ENCODE measurements around the gene EXTL1. TPM values are rescaled to one million over a fixed set of nuclear protein-coding genes. Genes with fewer than 3 reads are reported as not detected.
A peak's percentile ranks its signal among the peaks of the same experiment; 100 is the strongest.

The EXTL1 gene
- total RNA-seq, 1 donor from 2014 or later, result 0.74 TPM

DNA sequence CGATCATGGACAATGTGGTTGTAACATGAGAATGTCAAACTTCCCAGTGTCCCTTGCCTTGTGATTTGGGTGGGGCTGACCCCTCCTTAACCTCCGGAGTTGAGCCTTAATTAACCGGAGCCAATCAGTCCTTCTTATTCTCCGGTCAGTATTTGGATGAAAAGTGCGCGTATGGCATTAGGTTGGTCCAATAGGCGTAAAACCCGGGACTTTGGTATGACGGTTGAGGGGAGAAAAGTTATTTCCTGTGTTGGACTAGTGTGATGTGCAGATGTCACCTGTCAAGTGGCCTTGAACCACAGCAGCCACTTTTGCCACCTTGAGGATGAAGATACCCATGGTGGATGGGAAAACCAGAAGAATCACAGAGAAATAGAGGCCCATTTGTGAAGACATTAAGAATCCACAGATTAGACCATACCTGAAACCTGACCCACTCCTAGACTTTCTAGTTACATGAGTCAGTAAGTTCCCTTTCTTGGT, 28.8 kb upstream of the EXTL1 start:
- DNase-seq (ENCODE audit: extremely low spot score in 2 of 2), result no peak
- Histone ChIP-seq H3K36me3 (peaks cover 0 to 5% of the 10 kb centered on the region in 2 donors), H3K9me3 (no peaks in the 10 kb centered on the region), H3K27ac (no peak overlapping the region), H3K4me3 (no peak overlapping the region), H3K27me3 (no peaks in the 10 kb centered on the region), H3K4me1 (peaks cover 16% of the 10 kb centered on the region)
- intact Hi-C loops (cut with DNase I), result no loop called here
- TF ChIP-seq, protein P1, sequence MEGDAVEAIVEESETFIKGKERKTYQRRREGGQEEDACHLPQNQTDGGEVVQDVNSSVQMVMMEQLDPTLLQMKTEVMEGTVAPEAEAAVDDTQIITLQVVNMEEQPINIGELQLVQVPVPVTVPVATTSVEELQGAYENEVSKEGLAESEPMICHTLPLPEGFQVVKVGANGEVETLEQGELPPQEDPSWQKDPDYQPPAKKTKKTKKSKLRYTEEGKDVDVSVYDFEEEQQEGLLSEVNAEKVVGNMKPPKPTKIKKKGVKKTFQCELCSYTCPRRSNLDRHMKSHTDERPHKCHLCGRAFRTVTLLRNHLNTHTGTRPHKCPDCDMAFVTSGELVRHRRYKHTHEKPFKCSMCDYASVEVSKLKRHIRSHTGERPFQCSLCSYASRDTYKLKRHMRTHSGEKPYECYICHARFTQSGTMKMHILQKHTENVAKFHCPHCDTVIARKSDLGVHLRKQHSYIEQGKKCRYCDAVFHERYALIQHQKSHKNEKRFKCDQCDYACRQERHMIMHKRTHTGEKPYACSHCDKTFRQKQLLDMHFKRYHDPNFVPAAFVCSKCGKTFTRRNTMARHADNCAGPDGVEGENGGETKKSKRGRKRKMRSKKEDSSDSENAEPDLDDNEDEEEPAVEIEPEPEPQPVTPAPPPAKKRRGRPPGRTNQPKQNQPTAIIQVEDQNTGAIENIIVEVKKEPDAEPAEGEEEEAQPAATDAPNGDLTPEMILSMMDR (IDR thresholded peaks at IDR 0.05), result no peak
- TF ChIP-seq POLR2A (IDR thresholded peaks at IDR 0.05) (no peak), POLR2AphosphoS5 (IDR thresholded peaks at IDR 0.05; ENCODE audit: insufficient read depth in 1 of 2, low read depth in 1 of 2) (no peak)

DNA sequence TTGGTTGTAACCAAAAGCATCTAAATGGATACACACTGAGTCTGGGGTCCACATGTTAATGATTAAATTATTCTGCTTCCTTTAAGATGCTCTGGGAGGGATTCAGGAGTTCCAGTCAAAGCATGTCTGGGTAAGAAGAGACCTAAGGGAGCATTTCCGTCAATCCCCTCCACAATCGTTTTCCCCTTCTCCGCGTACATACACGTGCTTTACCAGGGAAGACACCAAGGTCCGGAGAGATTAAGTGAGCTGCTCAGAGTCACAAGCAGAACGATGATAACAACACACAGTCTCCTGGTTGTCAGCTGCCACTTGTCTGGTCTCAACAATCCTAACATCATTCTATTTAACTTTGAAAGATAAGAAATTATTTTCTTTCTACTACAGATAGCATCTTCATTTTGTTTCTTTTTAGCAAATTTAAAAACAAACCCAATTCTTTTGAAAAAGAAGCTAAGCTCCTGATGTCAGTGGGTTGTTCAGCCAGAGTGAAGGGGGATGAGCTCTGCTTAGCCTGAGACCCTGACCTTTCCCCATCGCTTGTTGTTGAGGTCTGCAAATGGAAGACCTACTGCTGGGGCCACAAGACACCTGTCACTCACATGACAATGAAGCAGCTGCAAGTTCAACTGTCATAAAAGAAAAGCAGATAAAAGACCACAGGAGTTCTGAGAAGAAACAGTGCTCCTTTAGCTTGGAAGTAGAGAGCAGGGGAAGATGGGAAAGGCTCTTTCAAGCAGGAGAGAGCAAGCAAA, 28.2 kb upstream of the EXTL1 start:
- Histone ChIP-seq H3K4me3 (no peak overlapping the region), H3K27ac (no peak overlapping the region), H3K9me3 (no peaks in the 10 kb centered on the region), H3K36me3 (peaks cover 0 to 5% of the 10 kb centered on the region in 2 donors), H3K27me3 (no peaks in the 10 kb centered on the region), H3K4me1 (peaks cover 16% of the 10 kb centered on the region)
- intact Hi-C loops (cut with DNase I), result no loop called here
- DNase-seq (ENCODE audit: extremely low spot score in 2 of 2), result no peak
- no peak for TF ChIP-seq POLR2A (IDR thresholded peaks at IDR 0.05)
- TF ChIP-seq, protein P1 (IDR thresholded peaks at IDR 0.05), result no peak
- TF ChIP-seq POLR2AphosphoS5 (IDR thresholded peaks at IDR 0.05; ENCODE audit: insufficient read depth in 1 of 2, low read depth in 1 of 2), result no peak

DNA sequence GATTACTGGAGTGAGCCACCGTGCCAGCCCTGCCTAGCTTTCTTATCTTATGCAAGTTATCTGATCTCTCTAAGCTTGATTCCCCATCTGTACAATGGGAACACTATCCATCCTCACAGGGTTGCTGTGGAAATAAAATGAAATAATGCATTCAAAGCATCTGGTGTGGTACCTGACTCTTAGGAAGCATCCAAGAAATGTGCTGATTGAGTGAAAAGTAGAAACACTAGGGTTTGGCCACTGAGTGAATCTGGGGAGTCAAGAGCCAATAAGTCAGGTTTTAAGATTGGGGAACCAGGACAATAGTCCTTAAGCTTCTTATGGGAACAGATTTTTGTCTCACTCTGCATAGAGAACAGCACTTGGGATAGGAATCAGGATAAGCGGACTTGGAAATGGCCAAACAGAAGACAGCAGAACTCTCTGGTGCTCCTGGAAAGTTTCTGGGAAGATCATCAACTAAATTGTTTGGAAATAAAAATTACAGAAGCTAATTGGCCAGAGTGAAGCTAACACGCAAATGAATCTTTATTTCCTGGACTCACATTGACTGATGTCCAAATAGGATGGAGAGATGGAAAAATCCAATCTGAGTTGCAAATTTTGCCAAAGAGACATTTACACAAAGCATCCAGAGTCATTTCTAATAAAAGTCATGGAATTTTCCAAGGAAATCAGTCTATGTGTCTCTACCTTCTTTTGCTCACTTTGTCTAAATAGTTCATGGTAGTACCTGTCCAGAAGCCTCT, 27.0 kb upstream of the EXTL1 start:
- Histone ChIP-seq H3K9me3 (no peaks in the 10 kb centered on the region), H3K4me1 (peaks cover 20% of the 10 kb centered on the region), H3K27me3 (no peaks in the 10 kb centered on the region), H3K36me3 (peaks cover 0 to 5% of the 10 kb centered on the region in 2 donors), H3K27ac (no peak overlapping the region), H3K4me3 (no peak overlapping the region)
- TF ChIP-seq, protein P1 (IDR thresholded peaks at IDR 0.05), result no peak
- TF ChIP-seq POLR2A (IDR thresholded peaks at IDR 0.05) (no peak), POLR2AphosphoS5 (IDR thresholded peaks at IDR 0.05; ENCODE audit: insufficient read depth in 1 of 2, low read depth in 1 of 2) (no peak)
- DNase-seq (ENCODE audit: extremely low spot score in 2 of 2), result no peak
- intact Hi-C loops (cut with DNase I), result loop anchor here (5.0 kb wide), 1 partner anchor 87 kb away; the partner anchor contains the start of gene STMN1

DNA sequence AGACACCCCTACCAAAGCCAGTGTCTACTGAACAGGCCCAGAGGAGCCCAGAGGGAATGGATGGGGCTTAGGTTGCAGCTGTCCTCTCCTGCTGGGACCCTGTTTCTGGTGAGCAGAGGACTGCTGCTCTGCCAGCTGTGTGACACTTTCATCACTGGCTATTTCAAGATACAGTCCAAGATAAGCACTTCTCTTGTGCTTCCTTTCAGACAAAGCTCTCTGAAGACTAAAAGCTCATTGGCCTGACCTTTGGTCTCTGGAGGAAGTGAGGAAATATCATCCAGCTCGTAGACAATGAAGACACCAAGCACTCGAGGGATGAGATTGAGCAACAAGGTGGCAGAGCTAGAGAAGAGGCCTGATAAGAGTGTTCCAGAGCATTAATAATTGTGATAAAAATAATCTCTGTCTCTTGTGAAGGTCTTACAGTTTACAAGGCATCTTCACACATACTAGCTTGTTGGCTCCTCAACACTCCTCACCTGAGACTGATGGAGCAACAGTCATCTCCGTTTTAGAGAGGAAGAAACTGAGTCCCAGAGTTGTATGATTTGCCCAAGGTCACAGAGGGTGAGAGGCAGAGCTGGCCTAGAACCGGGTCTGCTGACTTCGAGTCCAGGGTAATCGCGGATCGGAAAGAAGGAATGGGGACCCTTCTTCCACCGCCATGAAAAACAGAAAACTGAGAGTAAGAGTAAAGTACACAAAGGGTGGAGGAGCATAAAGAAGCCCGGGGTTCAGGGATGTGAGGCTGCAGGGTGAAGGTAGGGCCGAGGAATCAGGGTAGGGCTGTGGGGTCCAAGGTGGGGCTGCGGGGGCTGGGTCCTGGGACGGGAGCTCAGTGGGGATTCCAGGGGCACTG, 24.4 kb upstream of the EXTL1 start:
- H3K27ac ChIP-seq, result peak overlapping the region; percentile 84
- TF ChIP-seq POLR2A (IDR thresholded peaks at IDR 0.05), result no peak
- TF ChIP-seq, protein P1 (IDR thresholded peaks at IDR 0.05), result no peak
- no peak for TF ChIP-seq POLR2AphosphoS5 (IDR thresholded peaks at IDR 0.05; ENCODE audit: insufficient read depth in 1 of 2, low read depth in 1 of 2)
- intact Hi-C loops (cut with DNase I), result loop anchor here (5.0 kb wide), 1 partner anchor 90 kb away; the partner anchor contains the start of gene STMN1
- H3K4me1 ChIP-seq, result peaks cover 20% of the 10 kb centered on the region
- no peaks in the 10 kb centered on the region for H3K36me3 ChIP-seq
- H3K27me3 ChIP-seq, result no peaks in the 10 kb centered on the region
- peak overlapping the region; percentile 62 to 76 for H3K4me3 ChIP-seq
- no peak for DNase-seq (ENCODE audit: extremely low spot score in 2 of 2)
- no peaks in the 10 kb centered on the region for H3K9me3 ChIP-seq

Data from vagina (tissue), 2 donors.